IMR-90 (cell line): ENCODE measurements around the gene FAM181B. TPM values are rescaled to one million over a fixed set of nuclear protein-coding genes. Genes with fewer than 3 reads are reported as not detected.

Experiments used
- ATAC-seq: fragments of 200-7000 bp; cut with Tn5 transposase; 2 replicates; pipeline ENCODE4 v1.9.1; 2020; ENCODE audit warnings: low read depth, mild to moderate bottlenecking, moderate library complexity
- BruUV-seq: library from RNA; stranded (reverse); fragments of 400-500 nt; replicated peaks from 2 replicates; lab custom pipeline; 2021; lab: Mats Ljungman, UMichigan
- CTCF ChIA-PET: fragments of 300-600 bp; formaldehyde crosslinking; extraction: SDS; loops from one replicate; lab custom pipeline; 2021; ENCODE audit warnings: antibody characterized with exemption; lab: Yijun Ruan, JAX
- POLR2A ChIA-PET: fragments of 300-600 bp; sonication (Branson Sonifier 250); formaldehyde crosslinking; loops from one replicate; lab custom pipeline; 2022; ENCODE audit warnings: antibody characterized with exemption; ENCODE audit not compliant: unreplicated experiment; lab: Charles Lee
- DNase-seq: peaks from one replicate; pipeline ENCODE4 v3.0.0; 2013
- H2AFZ ChIP-seq: replicated peaks from 2 replicates; pipeline ENCODE3; 2013; ENCODE audit warnings: low read length, mild to moderate bottlenecking; ENCODE audit not compliant: poor library complexity
- H2AK5ac ChIP-seq: 2 replicates; pipeline ENCODE4 v1.6.1; 2013; ENCODE audit warnings: low read depth, low read length, inconsistent platforms
- H2AK9ac ChIP-seq: replicated peaks from 2 replicates; pipeline ENCODE3; 2013; ENCODE audit warnings: mild to moderate bottlenecking, low read depth, low read length, moderate library complexity; ENCODE audit not compliant: poor library complexity
- H2BK120ac ChIP-seq: 2 replicates; pipeline ENCODE4 v1.6.1; 2013; ENCODE audit warnings: low read depth, low read length, inconsistent platforms
- H2BK15ac ChIP-seq: 3 replicates; pipeline ENCODE4 v1.6.1; 2013; ENCODE audit warnings: low read depth, low read length, inconsistent platforms
- H2BK20ac ChIP-seq: 2 replicates; pipeline ENCODE4 v1.6.1; 2013; ENCODE audit warnings: low read depth, mild to moderate bottlenecking, inconsistent platforms, low read length, moderate library complexity
- H2BK5ac ChIP-seq: 2 replicates; pipeline ENCODE4 v1.6.1; 2013; ENCODE audit warnings: mild to moderate bottlenecking, low read depth, low read length, inconsistent platforms; ENCODE audit not compliant: poor library complexity, severe bottlenecking
- H3K14ac ChIP-seq: replicated peaks from 2 replicates; pipeline ENCODE4 v1.6.1; 2013; ENCODE audit warnings: low read depth, low read length, inconsistent platforms
- H3K18ac ChIP-seq: 2 replicates; pipeline ENCODE4 v1.6.1; 2013; ENCODE audit warnings: low read depth, low read length, control low read depth
- H3K23ac ChIP-seq: 2 replicates; pipeline ENCODE4 v1.6.1; 2013; ENCODE audit warnings: low read depth, low read length, inconsistent platforms
- H3K27ac ChIP-seq: 2 replicates; pipeline ENCODE4 v1.5.1; 2013; ENCODE audit warnings: mild to moderate bottlenecking, control low read depth, low read length; ENCODE audit not compliant: insufficient read depth
- H3K27me3 ChIP-seq: 2 replicates; pipeline ENCODE4 v1.6.1; 2013; ENCODE audit warnings: low read length; ENCODE audit not compliant: control insufficient read depth, insufficient read depth
- H3K36me3 ChIP-seq: 2 replicates; pipeline ENCODE4 v1.6.1; 2013; ENCODE audit warnings: low read length, mixed read lengths; ENCODE audit not compliant: control insufficient read depth, insufficient read depth
- H3K4ac ChIP-seq: 2 replicates; pipeline ENCODE4 v1.6.1; 2013; ENCODE audit warnings: low read depth, low read length, inconsistent platforms
- H3K4me1 ChIP-seq: 2 replicates; pipeline ENCODE4 v1.6.1; 2013; ENCODE audit warnings: low read length, mixed read lengths; ENCODE audit not compliant: control insufficient read depth, insufficient read depth
- H3K4me2 ChIP-seq: 2 replicates; pipeline ENCODE4 v1.6.1; 2013; ENCODE audit warnings: low read depth, mild to moderate bottlenecking, control low read depth, low read length, moderate library complexity
- H3K4me3 ChIP-seq: 2 replicates; pipeline ENCODE4 v1.5.1; 2013; ENCODE audit warnings: low read depth, mild to moderate bottlenecking, control low read depth, low read length, moderate library complexity; ENCODE audit not compliant: insufficient read depth
- H3K56ac ChIP-seq: 2 replicates; pipeline ENCODE4 v1.6.1; 2013; ENCODE audit warnings: low read length, inconsistent platforms; ENCODE audit not compliant: insufficient read depth; ENCODE audit errors: extremely low read depth
- H3K79me1 ChIP-seq, 2 experiments: 2 replicates each; pipeline ENCODE4 v1.6.1; 2013; ENCODE audit warnings: low read length in 2 of 2, inconsistent platforms in 1 of 2, low read depth in 1 of 2
- H3K9ac ChIP-seq: 2 replicates; pipeline ENCODE4 v1.6.1; 2013; ENCODE audit warnings: low read depth, low read length, control low read depth
- H3K9me1 ChIP-seq: 2 replicates; pipeline ENCODE4 v1.6.1; 2013; ENCODE audit warnings: low read length, inconsistent platforms; ENCODE audit not compliant: insufficient read depth
- H3K9me3 ChIP-seq: 2 replicates; pipeline ENCODE4 v1.6.1; 2013; ENCODE audit warnings: low read length; ENCODE audit not compliant: control insufficient read depth, insufficient read depth
- H4K20me1 ChIP-seq: 2 replicates; pipeline ENCODE4 v1.6.1; 2013; ENCODE audit warnings: low read length, inconsistent platforms; ENCODE audit not compliant: insufficient read depth
- H4K5ac ChIP-seq: 2 replicates; pipeline ENCODE4 v1.6.1; 2013; ENCODE audit warnings: mild to moderate bottlenecking, low read depth, low read length, control low read depth
- H4K8ac ChIP-seq, 2 experiments: 2 replicates each; pipeline ENCODE4 v1.6.1; 2013; ENCODE audit warnings: low read depth in 2 of 2, low read length in 2 of 2, control low read depth in 1 of 2, inconsistent platforms in 1 of 2
- H4K91ac ChIP-seq: 2 replicates; pipeline ENCODE4 v1.6.1; 2013; ENCODE audit warnings: low read depth, low read length, inconsistent platforms; ENCODE audit not compliant: insufficient read depth
- BHLHE40 ChIP-seq: fragments of 150-350 bp; IDR thresholded peaks from 2 replicates; pipeline ENCODE4 v1.6.1; 2016; ENCODE audit warnings: mild to moderate bottlenecking, low read depth, low read length
- CEBPB ChIP-seq: IDR thresholded peaks from 2 replicates; pipeline ENCODE4 v1.6.1; 2012; ENCODE audit warnings: low read depth, low read length, improper control_type of control experiment
- CHD1 ChIP-seq: IDR thresholded peaks from 2 replicates; pipeline ENCODE4 v1.6.1; 2012; ENCODE audit warnings: low read depth, low read length, improper control_type of control experiment
- MAFK ChIP-seq: IDR thresholded peaks from 2 replicates; pipeline ENCODE4 v1.6.1; 2012; ENCODE audit warnings: low read depth, low read length, improper control_type of control experiment
- NFE2L2 ChIP-seq: fragments of 150-350 bp; IDR thresholded peaks from 2 replicates; pipeline ENCODE4 v1.6.1; 2016; ENCODE audit warnings: low read depth, mild to moderate bottlenecking, low read length
- WGBS, 2 experiments: methylation state at CpG; one replicate each; pipeline versions ENCODE4 v1.1.5 to v1.1.7; 2013; ENCODE audit warnings: missing lambda C conversion rate in 2 of 2; ENCODE audit not compliant: insufficient read length in 1 of 2; ENCODE audit errors: extremely low coverage in 2 of 2; 5-methylcytosine and 5-hydroxymethylcytosine counted together
- dilution Hi-C: fragments of 300-500 bp; cut with HindIII; formaldehyde crosslinking; loops from one replicate; pipeline ENCODE4 v1.14.3; 2018; ENCODE audit warnings: low sequenced_read_pairs; ENCODE audit not compliant: unreplicated experiment
- in situ Hi-C: fragments of 300-500 bp; cut with MboI; formaldehyde crosslinking; loops from 3 replicates; pipeline ENCODE4 v1.14.3; 2019; ENCODE audit warnings: low sequenced_read_pairs, inconsistent platforms, mixed read lengths
- intact Hi-C: fragments of 100-400 bp; cut with micrococcal nuclease; formaldehyde crosslinking; loops from 2 replicates; pipeline ENCODE4 v1.10.0; 2022
- polyA plus RNA-seq, 3 experiments: library from polyadenylated mRNA; depleted of rRNA; stranded (reverse); fragments of >200 nt; gene quantifications; 2 replicates each; pipeline ENCODE4 v1.2.3, GENCODE V29; 2012; ENCODE audit warnings: low replicate concordance in 1 of 3
- total RNA-seq: library from RNA; depleted of rRNA; stranded (reverse); fragments of >200 nt; gene quantifications from 2 replicates; pipeline ENCODE4 v1.2.3, GENCODE V29; 2012
- TF ChIP-seq, protein P1 (sequence below): fragments of 150-350 bp; IDR thresholded peaks from 2 replicates; pipeline ENCODE4 v1.6.1; 2017; ENCODE audit warnings: mild to moderate bottlenecking, antibody characterized with exemption, low read length, low read depth
- TF ChIP-seq, protein P2 (sequence below): fragments of 150-350 bp; IDR thresholded peaks from 2 replicates; pipeline ENCODE4 v1.6.1; 2016; ENCODE audit warnings: low read depth, mild to moderate bottlenecking, low read length, moderate library complexity, borderline replicate concordance

FAM181B gene
- total and polyA plus RNA-seq, 2 of the 4 experiments (the other 2 are of a cell fraction), result not detected

GRCh38 chr11:82703796-82704195 is 29.9 kb downstream of the FAM181B start:
- H2BK5ac ChIP-seq, result no peak overlapping the region
- H3K27ac ChIP-seq, result no peak overlapping the region
- no peaks in the 10 kb centered on the region for H3K9me3 ChIP-seq
- no peak overlapping the region for H4K5ac ChIP-seq
- no peak overlapping the region for H2BK120ac ChIP-seq
- no CpG with 5 or more reads among the region's 5 CpGs for WGBS, 2 experiments
- no peak overlapping the region for H3K4ac ChIP-seq
- DNase-seq (no peak), ATAC-seq (no peak)
- H3K23ac ChIP-seq, result no peak overlapping the region
- no peak overlapping the region for H3K4me2 ChIP-seq
- dilution Hi-C loops (no loop called here), intact Hi-C loops (no loop called here), in situ Hi-C loops (no loop called here)
- H2BK15ac ChIP-seq, result no peak overlapping the region
- no peak overlapping the region for H3K9ac ChIP-seq
- no TSS peak for BruUV-seq
- H3K36me3 ChIP-seq, result no peaks in the 10 kb centered on the region
- no peak for TF ChIP-seq BHLHE40
- TF ChIP-seq MAFK, result no peak
- no peak for TF ChIP-seq CEBPB
- no peak for TF ChIP-seq CHD1
- no peak for TF ChIP-seq NFE2L2
- TF ChIP-seq, protein P1, sequence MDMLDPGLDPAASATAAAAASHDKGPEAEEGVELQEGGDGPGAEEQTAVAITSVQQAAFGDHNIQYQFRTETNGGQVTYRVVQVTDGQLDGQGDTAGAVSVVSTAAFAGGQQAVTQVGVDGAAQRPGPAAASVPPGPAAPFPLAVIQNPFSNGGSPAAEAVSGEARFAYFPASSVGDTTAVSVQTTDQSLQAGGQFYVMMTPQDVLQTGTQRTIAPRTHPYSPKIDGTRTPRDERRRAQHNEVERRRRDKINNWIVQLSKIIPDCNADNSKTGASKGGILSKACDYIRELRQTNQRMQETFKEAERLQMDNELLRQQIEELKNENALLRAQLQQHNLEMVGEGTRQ, result no peak
- TF ChIP-seq, protein P2, sequence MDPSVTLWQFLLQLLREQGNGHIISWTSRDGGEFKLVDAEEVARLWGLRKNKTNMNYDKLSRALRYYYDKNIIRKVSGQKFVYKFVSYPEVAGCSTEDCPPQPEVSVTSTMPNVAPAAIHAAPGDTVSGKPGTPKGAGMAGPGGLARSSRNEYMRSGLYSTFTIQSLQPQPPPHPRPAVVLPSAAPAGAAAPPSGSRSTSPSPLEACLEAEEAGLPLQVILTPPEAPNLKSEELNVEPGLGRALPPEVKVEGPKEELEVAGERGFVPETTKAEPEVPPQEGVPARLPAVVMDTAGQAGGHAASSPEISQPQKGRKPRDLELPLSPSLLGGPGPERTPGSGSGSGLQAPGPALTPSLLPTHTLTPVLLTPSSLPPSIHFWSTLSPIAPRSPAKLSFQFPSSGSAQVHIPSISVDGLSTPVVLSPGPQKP, result no peak
- POLR2A ChIA-PET, result no interaction called here
- H2BK20ac ChIP-seq, result no peak overlapping the region
- H3K9me1 ChIP-seq, result no peaks in the 10 kb centered on the region
- H3K4me3 ChIP-seq, result no peak overlapping the region
- CTCF ChIA-PET, result interaction anchor here (1.0 kb wide), 1 partner anchor 10 kb away, joined by 3 read pairs; no protein-coding TSS in a partner anchor
- H3K79me1 ChIP-seq, result no peaks in the 10 kb centered on the region
- H3K27me3 ChIP-seq, result peaks cover 1% of the 10 kb centered on the region; the same call in 1 of the 2 replicates
- H3K18ac ChIP-seq, result no peak overlapping the region
- H4K20me1 ChIP-seq, result no peaks in the 10 kb centered on the region
- H2AK5ac ChIP-seq, result no peak overlapping the region
- no peaks in the 10 kb centered on the region for H3K4me1 ChIP-seq
- H4K91ac ChIP-seq, result no peak overlapping the region
- H3K56ac ChIP-seq, result no peak overlapping the region
- no peak overlapping the region for H4K8ac ChIP-seq
- no peak overlapping the region for H2AFZ ChIP-seq
- H2AK9ac ChIP-seq, result no peak overlapping the region
- no peak overlapping the region for H3K14ac ChIP-seq
